Activated T-cell treated with anti-CD3 and anti-CD28 coated beads for 24 hours (primary cell): Measurements from ENCODE around the gene CFAP119.
"Not testable (repeated sequence)": the region's sequence is repeated elsewhere in the genome, so short reads cannot be mapped to it uniquely, and the experiment has no call there.

ENCODE experiments used
- DNase-seq: peaks from one replicate; pipeline ENCODE4 v3.0.0-alpha.2; 2020; ENCODE audit warnings: low read depth

Gene CFAP119

DNA sequence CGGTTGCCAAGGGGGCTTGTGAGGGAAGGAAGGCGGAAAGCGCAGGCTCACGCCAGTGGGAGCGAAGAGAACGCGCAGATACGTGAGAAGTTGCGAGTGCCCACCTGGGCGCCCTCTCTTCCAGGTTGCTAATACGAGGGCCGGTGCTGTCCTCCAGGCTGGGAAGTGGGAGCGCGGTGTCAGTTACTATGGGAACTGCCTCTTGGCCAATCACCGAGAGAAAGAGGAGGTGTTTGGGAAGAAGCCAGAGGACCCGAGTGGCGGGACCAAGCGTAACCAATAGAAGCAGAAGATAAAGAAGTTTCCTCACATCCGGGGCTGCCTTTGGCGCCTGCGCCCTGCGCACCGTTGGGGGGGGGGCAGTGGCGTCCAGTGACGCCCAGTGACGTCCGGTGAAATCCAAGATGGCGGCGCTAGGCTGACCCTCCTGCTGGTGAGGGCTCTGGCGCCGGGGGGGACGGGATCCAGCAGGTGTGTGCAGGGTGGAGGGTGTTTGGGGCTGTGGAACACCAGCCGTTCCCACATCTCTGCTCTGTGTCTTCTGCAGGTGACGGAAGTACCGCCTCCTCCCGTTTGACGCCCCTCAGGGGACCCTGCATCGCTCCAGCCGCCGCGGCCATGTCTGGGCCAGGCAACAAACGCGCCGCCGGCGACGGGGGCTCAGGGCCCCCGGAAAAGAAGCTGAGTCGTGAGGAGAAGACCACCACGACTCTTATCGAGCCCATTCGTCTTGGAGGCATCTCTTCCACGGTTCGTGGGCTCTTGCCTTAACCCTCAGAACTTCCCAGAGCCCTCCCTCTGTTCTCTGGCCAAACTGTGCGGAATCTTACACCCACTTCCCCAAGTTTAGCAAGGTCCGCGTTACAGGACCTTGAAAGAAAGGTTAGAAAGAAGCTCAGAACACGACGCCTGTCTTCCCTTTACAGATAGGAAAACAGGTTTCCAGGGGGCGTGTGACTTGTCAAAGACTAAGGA lies at the start of gene CFAP119, which contains the start of gene RNF40:
Gene CFAP119 (minus strand): TSS at position 135 of the 975 bp plus-strand sequence. CDS start 314 bp downstream, outside the sequence.
Gene RNF40 (plus strand): TSS at position 395 of the 975 bp plus-strand sequence. CDS start 224 bp downstream, at position 619.
- peak; percentile 88 for DNase-seq

DNA sequence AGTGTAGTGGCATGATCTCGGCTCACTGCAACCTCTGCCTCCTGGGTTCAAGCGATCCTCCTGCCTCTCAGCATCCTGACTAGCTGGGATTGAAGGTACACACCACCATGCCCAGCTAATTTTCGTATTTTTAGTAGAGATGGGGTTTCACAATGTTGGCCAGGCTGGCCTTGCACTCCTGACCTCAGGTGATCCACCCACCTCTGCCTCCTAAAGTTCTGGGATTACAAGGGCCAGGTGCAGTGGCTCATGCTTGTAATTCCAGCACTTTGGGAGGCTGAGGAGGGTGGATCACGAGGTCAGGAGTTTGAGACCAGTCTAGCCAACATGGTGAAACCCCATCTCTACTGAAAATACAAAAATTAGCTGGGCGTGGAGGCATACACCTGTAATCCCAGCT lies 47.8 kb upstream of the CFAP119 start:
- DNase-seq = not testable (repeated sequence)

GRCh38 chr16:30808890-30809426 lies 47.1 kb upstream of the CFAP119 start:
- DNase-seq = not testable (repeated sequence)

DNA sequence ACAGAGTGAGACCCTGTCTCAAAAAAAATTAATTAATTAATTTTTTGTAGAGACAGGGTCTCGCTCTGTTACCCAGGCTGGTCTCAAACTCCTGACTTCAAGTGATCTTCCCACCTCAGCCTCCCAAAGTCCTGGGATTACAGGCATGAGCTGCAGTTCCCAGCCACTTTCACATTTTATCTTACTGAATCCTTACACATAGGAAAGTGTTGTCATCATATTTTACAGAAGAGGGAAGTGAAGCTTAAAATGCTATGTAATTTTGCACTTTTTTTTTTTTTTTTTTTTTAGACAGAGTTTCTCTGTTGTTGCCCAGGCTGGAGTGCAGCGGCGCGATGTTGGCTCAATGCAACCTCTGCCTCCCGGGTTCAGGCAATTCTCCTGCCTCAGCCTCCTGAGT lies 46.3 kb upstream of the CFAP119 start:
- DNase-seq = no peak

DNA sequence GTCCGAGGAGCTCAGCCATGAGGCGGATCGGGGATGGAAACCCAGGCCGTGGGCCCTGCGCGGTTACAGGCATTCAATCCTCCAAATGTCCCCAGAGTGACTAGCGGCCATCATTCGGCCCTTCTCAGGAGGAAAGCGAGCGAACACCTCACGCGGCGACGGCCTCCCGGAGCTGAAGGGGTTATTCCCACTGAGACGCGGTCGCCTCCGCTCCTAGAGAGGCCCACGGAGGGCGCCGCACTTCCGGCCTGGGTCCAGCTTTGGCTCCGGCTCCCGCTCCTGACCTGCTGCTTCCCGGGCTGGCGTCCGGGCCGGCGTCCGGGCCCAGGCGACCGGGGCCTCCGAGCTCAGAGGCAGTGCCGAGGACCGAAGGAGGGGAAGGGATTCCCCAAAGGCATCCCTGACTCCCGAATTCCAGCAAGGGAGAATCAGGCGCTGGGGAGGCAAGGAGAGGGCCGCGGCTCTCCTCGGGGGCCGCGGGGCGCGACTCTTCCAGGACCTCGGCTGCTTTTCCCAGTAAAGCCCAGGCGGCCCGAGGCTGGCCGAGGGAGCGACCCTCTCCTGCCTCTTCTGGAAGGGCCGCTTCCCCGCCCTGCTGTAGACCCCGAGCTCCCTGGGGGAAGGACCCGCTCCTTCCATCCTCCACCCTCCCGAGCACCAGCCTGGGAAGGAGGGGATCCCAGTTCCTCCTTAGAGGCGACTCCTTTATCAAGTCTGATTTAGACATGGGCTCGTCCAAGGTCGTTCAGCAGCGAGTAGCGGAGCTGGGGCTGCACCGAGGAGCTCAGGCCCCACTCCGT lies 43.7 kb upstream of the CFAP119 start:
- DNase-seq = peak; percentile 41

GRCh38 chr16:30805056-30805369 lies 43.2 kb upstream of the CFAP119 start:
- no peak for DNase-seq

DNA sequence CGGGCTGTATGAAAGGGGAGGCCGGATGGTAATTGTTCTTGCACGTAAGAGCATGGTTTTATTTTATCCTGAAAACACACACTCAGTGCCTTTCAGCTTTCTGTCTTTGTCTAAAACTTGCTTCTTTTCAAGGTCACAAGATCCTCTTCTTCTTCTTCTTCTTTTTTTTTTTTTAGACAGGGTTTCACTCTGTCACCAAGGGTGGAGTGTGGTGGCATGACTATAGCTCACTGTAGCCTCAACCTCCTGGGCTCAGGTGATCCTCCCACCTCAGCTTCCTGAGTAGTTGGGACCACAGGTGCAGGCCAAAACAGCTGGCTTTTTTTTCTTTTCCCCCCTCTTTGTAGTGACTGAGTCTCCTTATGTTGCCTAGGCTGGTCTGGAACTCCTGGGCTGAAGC lies 41.1 kb upstream of the CFAP119 start:
- DNase-seq = no peak

DNA sequence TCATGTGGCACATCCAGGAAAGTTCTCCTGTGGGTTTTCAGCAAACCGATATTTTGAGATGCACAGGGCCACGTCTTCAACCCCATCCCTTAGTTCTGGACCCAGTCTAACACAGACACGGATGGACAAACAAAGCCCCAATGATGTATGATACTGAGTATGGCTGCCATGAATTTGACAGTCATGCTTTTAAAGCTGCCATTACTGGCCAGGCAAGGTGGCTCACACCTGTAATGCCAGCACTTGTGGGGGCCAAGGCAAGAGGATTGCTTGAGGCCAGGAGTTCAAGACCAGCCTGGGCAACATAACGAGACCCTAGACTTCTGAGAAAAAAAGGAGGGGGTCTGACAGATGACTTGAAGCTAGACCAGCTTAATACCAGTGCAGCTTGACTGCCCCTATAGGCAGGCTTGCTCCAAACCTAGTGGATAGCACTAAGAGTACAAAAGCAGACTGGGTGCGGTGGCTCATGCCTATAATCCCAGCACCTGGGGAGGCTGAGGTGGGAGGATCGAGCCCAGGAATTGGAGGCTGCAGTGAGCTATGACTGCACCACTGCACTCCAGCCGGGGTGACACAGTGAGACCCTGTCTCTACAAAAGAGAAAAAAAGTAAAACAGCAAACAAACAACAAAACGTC lies 35.9 kb upstream of the CFAP119 start:
- no peak for DNase-seq

DNA sequence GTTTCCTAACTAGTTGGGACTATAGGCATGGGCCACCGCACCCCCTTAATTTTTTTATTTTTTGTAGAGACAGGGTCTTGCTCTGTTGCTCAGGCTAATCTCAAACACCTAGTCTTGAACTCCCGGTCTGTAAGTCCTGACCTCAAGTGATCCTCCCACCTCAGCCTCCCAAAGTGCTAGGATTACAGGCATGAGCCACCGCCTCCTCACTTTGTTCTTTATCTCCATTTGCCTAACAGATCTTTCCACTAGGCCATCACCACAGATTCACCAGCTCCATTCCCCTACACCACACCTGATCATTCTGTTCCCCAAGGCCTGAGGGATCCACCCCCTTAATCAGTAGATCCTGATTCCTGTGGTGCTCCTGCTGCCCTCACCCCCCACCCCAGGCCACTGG lies 32.8 kb upstream of the CFAP119 start:
- DNase-seq = no peak

- no peak for DNase-seq
Observed at GRCh38 chr16:30793508-30794069, 31.7 kb upstream of the CFAP119 start.

GRCh38 chr16:30787613-30788378 lies 25.9 kb upstream of the CFAP119 start:
- no peak for DNase-seq

DNA sequence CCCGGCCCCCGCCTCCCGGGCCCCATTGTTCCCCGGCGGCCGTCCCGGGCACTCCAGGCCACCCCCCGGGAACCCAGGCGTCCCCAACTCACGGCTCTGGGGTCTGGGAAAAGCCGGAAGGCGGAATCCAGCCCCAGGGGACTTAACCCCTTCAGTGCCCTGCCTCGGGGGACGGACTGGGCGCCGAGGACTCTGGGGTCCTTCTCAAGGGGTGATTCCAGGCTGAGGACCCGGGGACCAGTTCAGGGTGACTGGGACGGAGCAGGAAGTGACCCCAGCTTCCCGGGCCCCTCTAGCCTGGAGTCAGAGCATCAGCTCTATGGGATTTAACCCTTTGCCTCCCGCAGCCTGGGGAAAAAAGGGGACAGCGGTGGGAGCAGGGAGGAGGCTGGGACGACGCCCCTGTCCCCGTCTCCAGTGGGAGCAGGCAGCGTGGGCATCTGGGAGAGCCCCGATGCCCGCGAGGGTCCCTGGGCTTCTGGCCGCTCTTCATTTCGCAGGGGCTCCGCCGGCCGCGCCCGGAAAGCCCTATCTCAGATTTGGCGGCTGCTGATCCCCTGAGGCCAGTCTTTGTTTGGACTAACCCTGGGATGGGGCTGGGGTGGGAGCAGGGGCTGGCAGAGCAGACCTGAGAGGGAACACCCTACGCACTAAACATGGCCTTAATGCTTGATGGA lies 25.2 kb upstream of the CFAP119 start, which contains the start of gene ZNF629:
Gene ZNF629 (minus strand): TSS at position 270 of the 677 bp plus-strand sequence. CDS start 2,723 bp downstream, outside the sequence.
- DNase-seq = no peak

DNA sequence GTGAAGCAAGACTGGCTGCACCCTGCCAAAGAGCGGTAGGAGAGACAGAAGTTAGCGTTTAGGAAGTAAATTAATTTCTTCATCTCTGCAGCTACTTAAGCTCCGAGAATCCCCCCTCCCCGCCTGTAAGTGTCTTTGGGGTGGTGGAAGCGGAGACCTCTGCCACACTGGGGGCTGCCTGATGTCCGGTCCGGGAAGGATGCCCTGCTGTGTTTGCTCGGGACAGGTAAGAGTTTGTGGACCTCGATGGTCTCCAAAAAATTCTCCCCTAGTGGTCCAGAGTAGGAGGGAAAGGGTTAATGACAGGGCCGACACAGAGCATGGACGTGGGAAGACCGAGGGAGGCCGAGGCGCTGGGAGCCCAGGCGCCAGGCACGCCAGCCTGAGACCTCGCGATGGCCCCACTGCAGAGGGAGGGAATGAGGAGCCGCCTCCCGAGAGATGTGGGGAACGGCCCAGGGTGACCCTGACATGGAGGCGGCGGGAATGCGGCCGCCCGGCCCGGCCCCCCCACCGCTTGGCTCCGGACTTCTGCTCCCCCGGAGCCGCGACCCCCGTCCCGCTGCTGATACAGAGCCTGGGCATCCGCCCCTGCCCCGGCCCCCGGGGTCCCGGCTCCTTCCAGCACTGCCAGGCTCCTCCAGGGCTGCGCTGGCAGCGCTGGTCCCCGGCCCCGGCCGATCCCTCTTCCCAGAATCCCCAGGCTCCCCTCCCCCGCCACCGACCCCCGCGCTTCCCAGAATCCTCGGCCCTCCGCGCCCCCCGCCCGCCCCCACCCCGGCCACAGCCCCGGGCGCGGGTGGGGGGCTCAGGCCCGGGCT lies 24.5 kb upstream of the CFAP119 start:
- no peak for DNase-seq

DNA sequence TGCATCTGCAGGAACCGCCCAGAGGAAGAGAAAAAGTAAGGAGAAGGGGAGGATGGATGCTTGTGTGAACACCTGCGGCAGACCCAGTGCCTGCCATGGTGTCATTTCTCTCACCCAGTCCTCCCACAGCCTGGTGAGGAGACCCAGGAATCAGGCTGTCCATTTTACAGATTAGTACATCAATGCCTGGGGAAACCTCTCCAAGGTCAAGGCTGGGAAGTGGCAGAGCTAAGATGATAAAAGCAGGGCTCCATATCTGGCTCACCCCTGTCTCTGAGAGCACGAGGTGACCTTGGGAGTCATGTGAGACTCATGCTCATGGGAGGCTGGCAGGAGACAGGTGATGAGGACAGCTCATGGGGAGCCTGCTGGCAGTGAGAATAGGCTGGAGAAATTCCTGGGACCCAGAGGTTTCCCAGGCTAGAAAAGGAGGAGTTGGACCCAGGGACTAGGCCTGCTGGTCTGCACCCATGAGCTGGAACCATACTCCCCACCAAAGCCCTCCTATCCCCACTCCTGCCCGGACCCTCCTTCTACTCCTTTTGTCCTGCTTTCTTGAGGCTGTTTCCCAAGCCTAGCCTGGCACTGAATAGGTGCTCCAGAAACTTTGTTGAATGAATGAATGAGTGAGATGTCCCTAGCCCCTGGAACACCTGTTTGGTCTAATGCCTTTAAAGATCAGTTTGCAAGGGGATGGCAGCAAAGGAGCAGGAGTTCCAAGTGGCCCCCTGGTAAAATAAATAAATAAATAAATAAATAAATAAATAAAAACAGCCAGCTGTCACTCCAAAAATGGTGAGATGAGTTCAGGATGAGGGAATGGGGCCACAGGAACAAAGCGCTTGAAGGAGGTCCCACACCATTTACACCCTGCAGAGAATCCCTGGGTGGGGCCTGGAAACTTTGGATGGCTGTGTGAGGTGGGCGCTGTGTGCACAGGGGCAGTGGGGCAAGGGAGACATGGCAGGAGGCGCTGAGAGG lies 23.6 kb upstream of the CFAP119 start:
- no peak for DNase-seq

DNA sequence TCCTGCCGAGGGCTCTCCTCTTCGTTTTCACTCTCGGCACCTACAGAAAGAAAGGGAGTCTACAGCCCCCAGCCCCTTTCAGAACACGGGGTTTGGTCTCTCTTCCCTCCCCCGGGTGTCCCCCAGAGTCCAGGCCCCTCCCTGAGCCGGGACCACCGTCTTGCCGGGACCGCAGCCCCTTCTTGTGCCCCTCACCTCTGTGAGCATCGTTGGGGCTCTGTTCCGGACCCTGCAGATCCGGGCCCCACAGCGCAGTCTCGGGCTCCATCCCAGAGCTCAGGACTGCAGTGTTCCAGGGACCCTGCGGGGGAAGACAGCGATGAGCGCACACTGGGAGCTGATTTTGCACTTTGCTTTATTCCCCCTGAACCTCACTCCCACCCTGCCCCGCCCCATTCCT lies 22.4 kb upstream of the CFAP119 start:
- DNase-seq = no peak

DNA sequence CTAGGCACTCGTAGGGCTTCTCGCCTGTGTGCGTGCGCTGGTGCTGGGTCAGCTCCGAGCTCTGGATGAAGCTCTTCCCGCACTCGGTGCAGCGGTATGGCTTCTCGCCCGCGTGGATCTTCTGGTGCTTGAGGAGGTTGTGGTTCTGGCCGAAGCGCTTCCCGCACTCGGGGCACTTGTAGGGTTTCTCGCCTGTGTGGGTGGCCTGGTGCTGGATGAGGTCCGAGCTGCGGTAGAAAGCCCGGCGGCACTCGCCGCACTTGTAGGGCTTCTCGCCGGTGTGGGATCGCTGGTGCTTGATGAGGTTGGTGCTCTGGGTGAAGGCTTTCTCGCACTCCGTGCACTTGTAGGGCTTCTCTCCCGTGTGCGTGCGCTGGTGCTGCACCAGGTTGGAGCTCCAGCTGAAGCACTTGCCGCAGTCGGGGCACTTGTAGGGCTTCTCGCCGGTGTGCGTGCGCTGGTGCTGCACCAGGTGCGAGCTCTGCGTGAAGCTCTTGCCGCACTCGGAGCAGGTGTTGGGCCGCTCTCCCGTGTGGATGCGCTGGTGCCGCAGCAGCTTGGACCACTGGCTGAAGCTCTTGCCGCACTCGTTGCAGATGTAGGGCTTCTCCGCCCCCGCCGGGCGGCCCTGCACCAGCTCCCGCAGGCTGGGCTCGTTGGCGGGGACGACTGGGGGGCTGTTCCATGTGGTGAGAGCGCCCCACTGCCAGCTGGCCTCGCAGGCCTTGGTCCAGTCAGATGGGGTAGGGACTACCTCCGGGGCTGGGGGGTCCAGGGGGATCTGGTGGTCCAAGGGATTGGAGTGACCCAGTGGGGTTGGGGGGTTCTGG lies 21.6 kb upstream of the CFAP119 start:
- DNase-seq = no peak
